Smooth muscle cell (in vitro differentiated cells): ENCODE data around the gene ZSWIM2. TPM values are rescaled to one million over a fixed set of nuclear protein-coding genes. Genes with fewer than 3 reads are reported as not detected.

ENCODE experiments used
- DNase-seq: peaks from one replicate; lab custom pipeline; 2025; ENCODE audit not compliant: unreplicated experiment; lab: John Stamatoyannopoulos, UW
- H2AFZ ChIP-seq: fragments of 200-600 bp; sonication (generic); 2 replicates; pipeline ENCODE4 v1.6.0; 2016; ENCODE audit warnings: antibody characterized with exemption, low read depth, mild to moderate bottlenecking
- H3F3A ChIP-seq: fragments of 200-600 bp; sonication (generic); 2 replicates; pipeline ENCODE4 v1.6.0; 2017; ENCODE audit warnings: antibody characterized with exemption, low read depth
- H3K27ac ChIP-seq: fragments of 200-600 bp; sonication (generic); 2 replicates; pipeline ENCODE4 v1.5.1; 2016; ENCODE audit warnings: low read depth, mild to moderate bottlenecking
- H3K27me3 ChIP-seq: fragments of 200-600 bp; sonication (generic); 2 replicates; pipeline ENCODE4 v1.6.1; 2016; ENCODE audit warnings: low read depth, mild to moderate bottlenecking
- H3K36me3 ChIP-seq: fragments of 200-600 bp; sonication (generic); 2 replicates; pipeline ENCODE4 v1.5.1; 2016; ENCODE audit warnings: low read depth
- H3K4me1 ChIP-seq: fragments of 200-600 bp; sonication (generic); 2 replicates; pipeline ENCODE4 v1.5.1; 2016; ENCODE audit warnings: low read depth
- H3K4me2 ChIP-seq: fragments of 200-600 bp; sonication (generic); 2 replicates; pipeline ENCODE4 v1.6.0; 2016; ENCODE audit warnings: mild to moderate bottlenecking
- H3K4me3 ChIP-seq: fragments of 200-600 bp; sonication (generic); 2 replicates; pipeline ENCODE4 v1.5.1; 2016; ENCODE audit warnings: mild to moderate bottlenecking
- H3K79me2 ChIP-seq: fragments of 200-600 bp; sonication (generic); 2 replicates; pipeline ENCODE4 v1.6.0; 2016; ENCODE audit warnings: low read depth, mild to moderate bottlenecking
- H3K9ac ChIP-seq: fragments of 200-600 bp; sonication (generic); 2 replicates; pipeline ENCODE4 v1.6.0; 2016; ENCODE audit warnings: low read depth
- H3K9me3 ChIP-seq: fragments of 200-600 bp; sonication (generic); replicated peaks from 2 replicates; pipeline ENCODE4 v1.5.1; 2016; ENCODE audit warnings: low read depth
- H4K20me1 ChIP-seq: fragments of 200-600 bp; sonication (generic); 2 replicates; pipeline ENCODE4 v1.6.0; 2016; ENCODE audit warnings: low read depth
- CTCF ChIP-seq: fragments of 200-600 bp; sonication (generic); IDR thresholded peaks from 2 replicates; pipeline ENCODE4 v1.5.1; 2017; ENCODE audit warnings: borderline replicate concordance, mild to moderate bottlenecking, antibody characterized with exemption; ENCODE audit not compliant: insufficient read depth, poor library complexity, severe bottlenecking
- WGBS: methylation state at CpG from one replicate; pipeline ENCODE4 v1.1.7; 2016; ENCODE audit warnings: low lambda C conversion rate; 5-methylcytosine and 5-hydroxymethylcytosine counted together
- polyA plus RNA-seq: library from polyadenylated mRNA; unstranded; fragments of >200 nt; fragmentation: Nextera tagmentation; extraction: Ambion mirVana; gene quantifications from 2 replicates; pipeline ENCODE4 v1.2.1, GENCODE V29; 2016
- total RNA-seq: library from RNA; depleted of rRNA; stranded (reverse); fragments of >200 nt; gene quantifications from 2 replicates; pipeline ENCODE4 v1.2.3, GENCODE V29; 2014

Gene ZSWIM2
- total and polyA plus RNA-seq, 2 experiments from 2014 or later: not detected

DNA sequence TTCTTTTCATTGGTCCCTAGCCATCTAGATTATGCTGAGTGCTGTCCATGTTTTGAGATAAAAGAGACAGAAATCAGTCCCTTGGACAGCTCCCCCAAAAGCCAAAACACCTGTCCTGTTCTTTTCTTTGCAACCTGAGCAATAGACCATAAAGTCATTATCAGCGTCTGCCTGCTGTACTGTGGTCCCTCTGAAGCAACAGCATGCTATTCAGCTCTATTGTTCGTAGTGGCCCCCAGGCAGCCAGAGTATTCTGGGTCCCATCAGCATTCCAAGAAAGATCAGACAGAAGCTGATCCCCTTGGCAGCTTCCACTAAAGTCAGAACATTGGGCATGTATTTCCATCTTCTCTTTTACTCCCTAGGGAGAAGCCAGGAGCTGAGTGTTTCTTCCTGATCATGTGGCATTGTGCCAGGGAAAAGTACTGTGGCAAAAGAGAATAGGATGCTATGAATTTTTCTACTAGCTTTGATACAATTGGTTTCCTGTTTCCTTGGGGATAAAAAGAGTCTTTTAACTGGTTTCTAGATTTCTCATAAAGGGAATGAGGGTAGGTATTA lies 33.6 kb upstream of the ZSWIM2 start:
- no peak overlapping the region for H2AFZ ChIP-seq
- H4K20me1 ChIP-seq: no peaks in the 10 kb centered on the region
- no peak overlapping the region for H3K27ac ChIP-seq
- no peaks in the 10 kb centered on the region for H3K27me3 ChIP-seq
- no peak overlapping the region for H3K4me2 ChIP-seq
- no peak overlapping the region for H3K4me3 ChIP-seq
- H3K36me3 ChIP-seq: no peaks in the 10 kb centered on the region
- peaks cover 2% of the 10 kb centered on the region for H3K9me3 ChIP-seq
- H3K4me1 ChIP-seq: no peaks in the 10 kb centered on the region
- H3K9ac ChIP-seq: no peak overlapping the region
- no peak for DNase-seq
- H3K79me2 ChIP-seq: no peaks in the 10 kb centered on the region
- WGBS: 73% methylated on average over 2 of the region's 2 CpGs
- no peak for TF ChIP-seq CTCF
- H3F3A ChIP-seq: no peaks in the 10 kb centered on the region

GRCh38 chr2:186881660-186882059 lies 32.7 kb upstream of the ZSWIM2 start:
- no peak for DNase-seq
- no peak overlapping the region for H2AFZ ChIP-seq
- H3K27ac ChIP-seq: no peak overlapping the region
- H3K9ac ChIP-seq: no peak overlapping the region
- H3K36me3 ChIP-seq: no peaks in the 10 kb centered on the region
- H3K4me3 ChIP-seq: no peak overlapping the region
- 85% methylated on average over 1 of the region's 1 CpG for WGBS
- peaks cover 6% of the 10 kb centered on the region for H3K9me3 ChIP-seq
- no peak for TF ChIP-seq CTCF
- no peaks in the 10 kb centered on the region for H3K4me1 ChIP-seq
- no peaks in the 10 kb centered on the region for H4K20me1 ChIP-seq
- no peaks in the 10 kb centered on the region for H3K27me3 ChIP-seq
- H3K4me2 ChIP-seq: no peak overlapping the region
- no peaks in the 10 kb centered on the region for H3K79me2 ChIP-seq
- H3F3A ChIP-seq: no peaks in the 10 kb centered on the region

- peaks cover 6% of the 10 kb centered on the region for H3K9me3 ChIP-seq
- 89% methylated on average over 2 of the region's 2 CpGs for WGBS
- no peak overlapping the region for H3K27ac ChIP-seq
- no peak overlapping the region for H3K9ac ChIP-seq
- no peaks in the 10 kb centered on the region for H3F3A ChIP-seq
- no peaks in the 10 kb centered on the region for H4K20me1 ChIP-seq
- no peak overlapping the region for H3K4me2 ChIP-seq
- H3K4me1 ChIP-seq: no peaks in the 10 kb centered on the region
- no peaks in the 10 kb centered on the region for H3K36me3 ChIP-seq
- H3K4me3 ChIP-seq: no peak overlapping the region
- no peaks in the 10 kb centered on the region for H3K27me3 ChIP-seq
- no peaks in the 10 kb centered on the region for H3K79me2 ChIP-seq
- no peak for TF ChIP-seq CTCF
- no peak overlapping the region for H2AFZ ChIP-seq
- DNase-seq: no peak
These were observed 30.3 kb upstream of the ZSWIM2 start for GRCh38 chr2:186879312-186879711.

- Histone ChIP-seq H3K4me2 (no peak overlapping the region), H3K9ac (no peak overlapping the region), H3F3A (no peaks in the 10 kb centered on the region), H3K27me3 (no peaks in the 10 kb centered on the region), H2AFZ (no peak overlapping the region), H3K27ac (no peak overlapping the region), H3K79me2 (no peaks in the 10 kb centered on the region), H3K4me1 (no peaks in the 10 kb centered on the region), H4K20me1 (no peaks in the 10 kb centered on the region), H3K4me3 (no peak overlapping the region), H3K9me3 (peaks cover 6% of the 10 kb centered on the region), H3K36me3 (no peaks in the 10 kb centered on the region)
- 93% methylated on average over 4 of the region's 4 CpGs for WGBS
- TF ChIP-seq CTCF: no peak
- DNase-seq: no peak
These were observed 25.7 kb upstream of the ZSWIM2 start for GRCh38 chr2:186874713-186875112.
